NCI-H526 (cell line): Measurements from ENCODE around the gene SYTL3.
"Not testable (repeated sequence)": the region's sequence is repeated elsewhere in the genome, so short reads cannot be mapped to it uniquely, and the experiment has no call there.

ENCODE experiments used
- DNase-seq, 2 experiments: peaks; one replicate each; lab custom pipeline; 2025; lab: John Stamatoyannopoulos, UW

Gene SYTL3

GRCh38 chr6:158621694-158622544 lies 27.9 kb upstream of the SYTL3 start:
- DNase-seq = no peak

- DNase-seq = no peak
Measured at GRCh38 chr6:158622545-158623190, 27.2 kb upstream of the SYTL3 start.

- DNase-seq = no peak
Measured at GRCh38 chr6:158624684-158625682, 24.9 kb upstream of the SYTL3 start.

GRCh38 chr6:158625881-158626305 lies 24.0 kb upstream of the SYTL3 start:
- no peak for DNase-seq

- no peak for DNase-seq
Measured at GRCh38 chr6:158626360-158627167, 23.3 kb upstream of the SYTL3 start.

- DNase-seq = no peak
Measured at GRCh38 chr6:158627168-158627939, 22.5 kb upstream of the SYTL3 start.

GRCh38 chr6:158627940-158628211 lies 22.0 kb upstream of the SYTL3 start:
- no peak for DNase-seq

GRCh38 chr6:158628542-158628941 lies 21.3 kb upstream of the SYTL3 start:
- DNase-seq = no peak

GRCh38 chr6:158629367-158630221 lies 20.3 kb upstream of the SYTL3 start:
- DNase-seq = peak in 1 of 2 experiments; percentile 40

GRCh38 chr6:158630938-158631616 lies 18.8 kb upstream of the SYTL3 start:
- DNase-seq = peak; percentile 19 to 68

- DNase-seq = no peak
Measured at GRCh38 chr6:158631678-158632537, 17.9 kb upstream of the SYTL3 start.

GRCh38 chr6:158632538-158633119 lies 17.2 kb upstream of the SYTL3 start:
- not testable (repeated sequence) for DNase-seq

- no peak for DNase-seq
Measured at GRCh38 chr6:158633127-158633526, 16.7 kb upstream of the SYTL3 start.

- no peak for DNase-seq
Measured at GRCh38 chr6:158634695-158635426, 15.0 kb upstream of the SYTL3 start.

- DNase-seq = no peak
Measured at GRCh38 chr6:158635427-158636073, 14.3 kb upstream of the SYTL3 start.

- DNase-seq = no peak
Measured at GRCh38 chr6:158636778-158637177, 13.1 kb upstream of the SYTL3 start.
